Heart right ventricle (tissue), 16 donors: ENCODE measurements around the gene PPM1E. TPM values are rescaled to one million over a fixed set of nuclear protein-coding genes. Genes with fewer than 3 reads are reported as not detected.

Experiments used
- ATAC-seq, 8 donors: fragments of 200-7000 bp; cut with Tn5 transposase; one replicate each; pipeline ENCODE4 v1.9.1; 2020; ENCODE audit warnings: mild to moderate bottlenecking in 8 of 8, moderate library complexity in 8 of 8, moderate number of reproducible peaks in 1 of 8
- DNase-seq, 2 donors: peaks; one replicate each; pipeline ENCODE4 v3.0.0-alpha.2; 2020
- H3K27ac ChIP-seq, 10 donors: fragments of 200-600 bp; sonication (generic) in 2 of 10; one replicate each; pipeline versions ENCODE4 v1.5.0 to v1.8.0; 2020 to 2022; ENCODE audit warnings: mild to moderate bottlenecking in 3 of 10
- H3K27me3 ChIP-seq, 7 donors: fragments of 200-600 bp; one replicate each; pipeline ENCODE4 v1.8.0; 2021 to 2022; ENCODE audit warnings: mild to moderate bottlenecking in 2 of 7
- H3K36me3 ChIP-seq, 9 donors: fragments of 200-600 bp; sonication (generic) in 1 of 9; one replicate each; pipeline versions ENCODE4 v1.5.0 to v1.8.0; 2020 to 2022; ENCODE audit warnings: mild to moderate bottlenecking in 2 of 9
- H3K4me1 ChIP-seq, 9 donors: fragments of 200-600 bp; sonication (generic) in 1 of 9; one replicate each; pipeline versions ENCODE4 v1.5.0 to v1.8.0; 2020 to 2022; ENCODE audit warnings: mild to moderate bottlenecking in 4 of 9
- H3K4me3 ChIP-seq, 10 donors: fragments of 200-600 bp; sonication (generic) in 2 of 10; one replicate each; pipeline versions ENCODE4 v1.5.0 to v1.8.0; 2020 to 2022; ENCODE audit warnings: mild to moderate bottlenecking in 7 of 10, moderate library complexity in 2 of 10
- H3K9me3 ChIP-seq, 11 donors: fragments of 200-600 bp in 10 of 11; sonication (generic) in 2 of 11; one replicate each; pipeline versions ENCODE4 v1.5.0 to v1.8.0; 2013 to 2022; ENCODE audit warnings: mild to moderate bottlenecking in 2 of 11, control low read depth in 1 of 11, moderate library complexity in 1 of 11
- WGBS, 2 donors: extraction: QIAGEN DNeasy Blood & Tissue Kit; methylation state at CpG; one replicate each; pipeline ENCODE4 v1.1.7; 2013; ENCODE audit warnings: inconsistent platforms in 1 of 2; 5-methylcytosine and 5-hydroxymethylcytosine counted together
- intact Hi-C, 10 donors: fragments of 100-400 bp; cut with DNase I; formaldehyde crosslinking; loops; one replicate each; pipeline versions ENCODE4 v1.11.1 to v1.14.2; 2022
- polyA plus RNA-seq, 2 donors: library from polyadenylated mRNA; stranded (reverse); fragments of 200-250 nt; gene quantifications; one replicate each; pipeline ENCODE4 v1.2.3, GENCODE V29; 2013
- total RNA-seq, 10 donors: library from RNA; stranded (reverse); fragmentation: NEBNext Ultra II Directional in 3 of 10; extraction: Animal tissue kit (Norgen Biotek cat#: 25700) in 3 of 10; gene quantifications; one replicate each; pipeline versions ENCODE4 v1.2.1 to v1.2.4, GENCODE V29; 2021 to 2023
- TF ChIP-seq, protein P1 (sequence below), 9 donors: fragments of 200-600 bp; sonication (generic) in 2 of 9; IDR thresholded peaks; one replicate each; pipeline versions ENCODE4 v1.5.0 to v1.8.0; 2021 to 2022; ENCODE audit warnings: antibody characterized with exemption in 9 of 9, mild to moderate bottlenecking in 5 of 9, moderate library complexity in 1 of 9
- donor health status: Arrhythmogenic right ventricular cardiomyopathy.
- donor health status: ischemic (EF 13 %, LVEDD 7.1; RV severe dilation, severe dysfunction).
- donor health status: healthy with polysubstance abuse.
- donor health status: DM: no; HTN: yes; CAD: no.
- donor health status: DM: no; HTN: no; CAD: no.
- donor health status: ischemic (EF 25% LVEDD 6.9; RV normal size, moderate dysfunction).
- donor health status: ischemic (EF 25% LVEDD 5.7; RV mildly dilated, moderate dysfunction).
- donor health status: healthy.
- donor health status: DM: yes; HTN: yes; CAD: no.
- donor health status: Ischemic cardiomyopathy.
- donor health status: ischemic (EF 35%, LVEDD 5.7; RV mildly dilated, moderate dysfunction).
- donor health status: nonischemic (EF 11% LVEDD 7.7; RV severe dilation, severe dysfunction).
- donor health status: DM: yes; HTN: yes; CAD: no.
- donor health status: PGD.
- donor health status: ischemic (EF 29% LVEDD 5.4; RV normal size, mild dysfunction).
- donor health status: nonischemic (EF 23%, LVEDD 6.1; RV moderate dilation, normal function).

PPM1E gene
- total and polyA plus RNA-seq, 12 donors, result 0.14 to 3.1 (median 0.41) TPM

GRCh38 chr17:58960068-58960467 is 204.4 kb downstream of the PPM1E start:
- TF ChIP-seq, protein P1, sequence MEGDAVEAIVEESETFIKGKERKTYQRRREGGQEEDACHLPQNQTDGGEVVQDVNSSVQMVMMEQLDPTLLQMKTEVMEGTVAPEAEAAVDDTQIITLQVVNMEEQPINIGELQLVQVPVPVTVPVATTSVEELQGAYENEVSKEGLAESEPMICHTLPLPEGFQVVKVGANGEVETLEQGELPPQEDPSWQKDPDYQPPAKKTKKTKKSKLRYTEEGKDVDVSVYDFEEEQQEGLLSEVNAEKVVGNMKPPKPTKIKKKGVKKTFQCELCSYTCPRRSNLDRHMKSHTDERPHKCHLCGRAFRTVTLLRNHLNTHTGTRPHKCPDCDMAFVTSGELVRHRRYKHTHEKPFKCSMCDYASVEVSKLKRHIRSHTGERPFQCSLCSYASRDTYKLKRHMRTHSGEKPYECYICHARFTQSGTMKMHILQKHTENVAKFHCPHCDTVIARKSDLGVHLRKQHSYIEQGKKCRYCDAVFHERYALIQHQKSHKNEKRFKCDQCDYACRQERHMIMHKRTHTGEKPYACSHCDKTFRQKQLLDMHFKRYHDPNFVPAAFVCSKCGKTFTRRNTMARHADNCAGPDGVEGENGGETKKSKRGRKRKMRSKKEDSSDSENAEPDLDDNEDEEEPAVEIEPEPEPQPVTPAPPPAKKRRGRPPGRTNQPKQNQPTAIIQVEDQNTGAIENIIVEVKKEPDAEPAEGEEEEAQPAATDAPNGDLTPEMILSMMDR (IDR thresholded peaks at IDR 0.05), result peak in 2 of 9 donors; percentile 13 to 26
- Histone ChIP-seq H3K4me1 (no peaks in the 10 kb centered on the region), H3K9me3 (no peaks in the 10 kb centered on the region), H3K27ac (no peak overlapping the region), H3K4me3 (no peak overlapping the region), H3K36me3 (no peaks in the 10 kb centered on the region), H3K27me3 (no peaks in the 10 kb centered on the region)
- DNase-seq, result no peak
- intact Hi-C loops, result no loop called here
- no peak for ATAC-seq

GRCh38 chr17:58965221-58965620 is 209.6 kb downstream of the PPM1E start:
- WGBS, 2 donors, result 59 to 61% methylated on average over 3 of the region's 3 CpGs
- no peaks in the 10 kb centered on the region for H3K9me3 ChIP-seq
- no peak overlapping the region for H3K4me3 ChIP-seq
- intact Hi-C loops, result no loop called here
- TF ChIP-seq, protein P1 (IDR thresholded peaks at IDR 0.05), result no peak
- H3K36me3 ChIP-seq, result no peaks in the 10 kb centered on the region
- peak in 1 of 2 donors; percentile 9 for DNase-seq
- H3K27me3 ChIP-seq, result no peaks in the 10 kb centered on the region
- ATAC-seq, result peak in 1 of 8 donors; percentile 66
- H3K27ac ChIP-seq, result no peak overlapping the region
- no peaks in the 10 kb centered on the region for H3K4me1 ChIP-seq

DNA sequence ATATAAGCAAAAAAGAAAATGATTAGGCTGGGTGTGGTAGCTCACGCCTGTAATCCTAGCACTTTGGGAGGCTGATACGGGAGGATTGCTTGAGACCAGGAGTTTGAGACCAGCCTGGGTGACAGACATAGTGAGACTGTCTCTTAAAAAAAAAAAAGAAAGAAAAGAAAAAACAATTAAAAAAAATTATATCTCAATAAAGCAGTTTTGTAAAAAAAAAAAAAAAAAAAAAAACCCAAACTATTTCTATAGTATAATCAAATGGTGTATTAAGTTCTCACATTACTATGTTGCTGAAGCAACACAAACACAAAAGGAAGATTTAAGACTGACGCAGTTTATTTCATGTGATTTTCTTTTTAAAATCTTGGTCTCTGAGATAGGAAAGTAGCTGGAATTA is 210.6 kb downstream of the PPM1E start:
- no peaks in the 10 kb centered on the region for H3K9me3 ChIP-seq
- no peaks in the 10 kb centered on the region for H3K36me3 ChIP-seq
- intact Hi-C loops, result no loop called here
- H3K4me1 ChIP-seq, result no peaks in the 10 kb centered on the region
- DNase-seq (no peak), ATAC-seq (no peak)
- H3K27me3 ChIP-seq, result no peaks in the 10 kb centered on the region
- TF ChIP-seq, protein P1 (IDR thresholded peaks at IDR 0.05), result no peak
- no peak overlapping the region for H3K4me3 ChIP-seq
- 97% methylated on average over 3 of the region's 3 CpGs for WGBS, 2 donors
- H3K27ac ChIP-seq, result no peak overlapping the region

- 74 to 79% methylated on average over 4 of the region's 4 CpGs for WGBS, 2 donors
- DNase-seq, result no peak
- no peaks in the 10 kb centered on the region for H3K4me1 ChIP-seq
- no peaks in the 10 kb centered on the region for H3K27me3 ChIP-seq
- H3K9me3 ChIP-seq, result no peaks in the 10 kb centered on the region
- TF ChIP-seq, protein P1 (IDR thresholded peaks at IDR 0.05), result no peak
- no peak overlapping the region for H3K27ac ChIP-seq
- intact Hi-C loops, result no loop called here
- ATAC-seq, result no peak
- H3K4me3 ChIP-seq, result no peak overlapping the region
- no peaks in the 10 kb centered on the region for H3K36me3 ChIP-seq
These were observed 212.9 kb downstream of the PPM1E start for GRCh38 chr17:58968426-58969061.
